GM19463 (cell line): ENCODE data around the gene ACTRT2.

Experiments used
- ATAC-seq: cut with Tn5 transposase; IDR thresholded peaks from one replicate; pipeline ENCODE4 v1.9.1; 2021; ENCODE audit warnings: mild to moderate bottlenecking, moderate library complexity; ENCODE audit not compliant: unreplicated experiment

Gene ACTRT2

DNA sequence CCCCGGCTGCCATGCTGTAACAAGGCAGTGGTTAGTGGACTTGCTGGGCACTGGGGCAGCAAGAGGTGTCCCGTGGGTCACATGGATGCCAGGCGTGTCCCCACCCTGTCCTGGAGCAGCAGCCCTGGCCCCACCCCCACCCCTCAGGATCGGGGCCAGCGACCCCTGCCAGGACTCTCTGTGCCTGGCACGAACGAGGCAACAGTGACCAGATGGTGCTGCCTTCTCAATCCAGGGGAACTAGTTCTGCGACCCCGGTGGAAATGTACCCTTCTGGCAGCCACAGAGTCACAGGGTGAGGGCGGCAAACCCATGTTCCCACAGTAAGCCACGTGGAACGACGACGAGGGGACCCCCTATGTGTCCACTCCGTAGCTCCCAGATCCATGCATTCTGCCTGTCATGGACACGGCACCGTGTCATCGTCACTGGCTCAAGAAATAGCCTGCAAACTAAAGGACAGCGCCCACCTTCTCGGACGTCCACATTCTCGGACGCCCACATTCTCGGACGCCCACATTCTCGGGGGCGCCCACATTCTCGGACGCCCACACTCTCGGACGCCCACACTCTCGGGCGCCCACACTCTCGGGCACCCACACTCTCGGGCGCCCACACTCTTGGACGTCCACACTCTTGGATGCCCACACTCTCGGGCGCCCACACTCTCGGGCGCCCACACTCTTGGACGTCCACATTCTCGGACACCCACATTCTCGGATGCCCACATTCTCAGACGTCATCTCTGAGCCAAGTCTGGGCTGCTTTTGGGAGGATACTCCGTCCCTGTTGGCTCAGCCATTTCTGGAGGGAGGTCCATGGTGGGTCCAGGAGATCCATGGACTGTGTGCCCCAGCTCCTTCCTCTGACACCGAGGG, 19.6 kb upstream of the ACTRT2 start:
- ATAC-seq, result no peak

DNA sequence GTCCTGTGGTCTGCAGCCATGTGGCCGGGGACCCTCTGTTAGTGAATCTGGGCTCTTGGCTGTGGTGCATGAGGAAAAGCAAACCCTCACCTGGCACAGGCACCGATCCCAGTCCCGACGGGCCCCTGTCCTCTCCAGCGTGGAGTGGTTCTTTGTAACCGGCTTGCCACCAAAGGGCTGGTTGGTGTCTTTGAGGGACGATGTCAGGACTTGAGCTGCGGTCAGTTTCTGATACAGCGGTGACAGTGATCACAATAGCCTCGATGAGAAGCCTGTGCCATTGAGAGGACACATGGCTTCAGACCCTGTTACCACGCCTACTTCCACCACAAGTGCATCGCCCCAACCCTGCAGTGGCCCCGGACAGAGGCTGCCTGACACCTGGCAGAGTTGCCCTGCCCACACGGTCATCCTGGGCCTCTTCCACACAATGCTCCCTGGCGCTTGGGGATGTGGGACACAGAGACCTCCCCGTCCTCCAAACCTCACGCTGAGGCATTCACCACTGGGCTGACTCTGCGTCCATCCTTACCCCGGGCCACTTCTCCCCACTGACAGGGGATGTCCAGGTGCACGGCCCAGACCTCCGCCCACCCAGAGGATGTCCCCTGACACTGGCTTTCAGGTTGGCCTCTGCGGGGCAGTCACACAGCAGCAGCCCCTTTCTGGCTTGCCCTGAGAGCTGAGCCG, 18.8 kb upstream of the ACTRT2 start:
- no peak for ATAC-seq

DNA sequence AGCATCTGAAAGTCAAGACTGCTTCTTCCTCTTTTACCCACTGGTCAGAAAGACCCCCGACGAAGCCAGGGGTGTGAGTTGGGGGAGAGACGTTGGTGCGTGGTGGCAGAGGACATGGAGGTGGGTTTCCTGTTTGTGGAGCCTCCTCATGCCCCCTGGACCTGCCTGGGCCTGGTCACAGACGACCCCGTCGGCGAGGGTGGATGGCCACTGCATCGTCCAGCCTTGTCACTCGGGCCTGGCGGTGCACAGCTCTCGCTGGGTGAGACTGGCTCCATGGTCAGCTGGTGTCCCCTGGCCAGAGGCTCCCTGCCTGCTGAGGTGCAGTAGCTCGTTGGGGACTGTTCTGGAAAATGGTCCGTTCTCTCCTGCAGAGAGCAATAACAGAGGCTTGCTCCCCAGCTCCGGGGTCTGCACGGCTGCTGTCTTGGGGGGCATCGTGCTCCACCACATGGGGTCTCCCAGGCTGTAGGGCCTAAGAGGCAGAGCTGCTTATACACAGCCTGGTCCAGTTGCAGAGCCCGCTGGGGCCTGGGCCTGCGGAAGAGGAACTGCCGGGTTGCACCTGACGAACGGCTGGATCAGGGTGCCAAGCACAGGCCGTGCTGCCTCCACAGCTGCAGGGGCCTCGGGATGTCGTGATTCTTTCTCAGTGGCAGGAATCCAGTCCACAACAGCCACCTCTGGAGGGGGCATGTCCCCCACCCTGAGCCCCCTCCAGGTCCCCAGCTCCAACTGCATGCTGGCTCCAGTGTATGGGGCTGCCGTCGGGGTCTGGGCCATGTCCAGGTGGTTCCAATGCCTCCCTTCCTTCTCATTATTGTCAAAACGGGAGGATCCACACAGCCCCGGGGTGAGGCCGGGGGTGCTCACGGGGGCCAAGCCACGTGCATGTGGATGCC, 18.0 kb upstream of the ACTRT2 start:
- no peak for ATAC-seq

DNA sequence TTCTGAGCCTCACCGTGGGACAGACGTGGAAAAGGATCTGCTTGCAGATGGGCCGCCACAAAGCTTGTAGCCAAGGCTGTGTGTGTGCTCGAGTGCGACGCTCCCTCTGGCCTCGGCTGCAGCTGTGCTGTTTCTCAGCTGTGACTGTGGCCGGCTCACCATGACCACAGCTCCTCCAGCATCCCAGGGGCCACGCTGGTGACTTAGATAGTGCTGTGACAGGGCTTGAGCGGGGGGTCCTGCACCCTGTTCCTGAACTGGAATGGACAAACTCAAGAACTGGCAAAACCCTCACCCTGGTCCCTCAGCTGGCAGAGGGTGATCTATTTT, 17.4 kb upstream of the ACTRT2 start:
- ATAC-seq, result no peak

GRCh38 chr1:3004285-3005205, 16.7 kb upstream of the ACTRT2 start:
- ATAC-seq, result no peak

GRCh38 chr1:3005771-3006170, 15.5 kb upstream of the ACTRT2 start:
- ATAC-seq, result no peak

GRCh38 chr1:3007298-3008147, 13.7 kb upstream of the ACTRT2 start:
- no peak for ATAC-seq

DNA sequence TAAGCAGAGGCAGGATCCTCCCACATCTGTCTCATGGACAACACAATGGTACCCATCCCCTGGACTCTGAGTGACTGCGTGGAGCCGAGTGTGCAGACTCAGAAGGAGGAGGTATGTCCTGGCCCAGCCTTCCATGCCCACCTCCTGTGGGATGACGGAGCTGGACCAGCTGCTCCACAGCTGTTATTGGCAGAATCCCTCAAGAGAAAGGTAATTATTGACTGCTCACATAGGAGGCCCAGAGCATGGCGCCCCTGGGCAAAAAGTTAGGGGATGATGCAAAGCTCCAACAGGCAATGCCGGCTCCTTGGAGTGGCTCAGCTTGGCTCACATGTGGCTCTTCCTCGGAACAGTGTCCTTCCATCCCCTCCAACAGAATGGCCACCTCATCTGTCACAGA, 12.2 kb upstream of the ACTRT2 start:
- no peak for ATAC-seq

GRCh38 chr1:3009556-3009955, 11.7 kb upstream of the ACTRT2 start:
- ATAC-seq, result no peak

GRCh38 chr1:3011127-3011526, 10.1 kb upstream of the ACTRT2 start:
- ATAC-seq, result no peak

GRCh38 chr1:3011631-3012455, 9.4 kb upstream of the ACTRT2 start:
- ATAC-seq, result no peak

DNA sequence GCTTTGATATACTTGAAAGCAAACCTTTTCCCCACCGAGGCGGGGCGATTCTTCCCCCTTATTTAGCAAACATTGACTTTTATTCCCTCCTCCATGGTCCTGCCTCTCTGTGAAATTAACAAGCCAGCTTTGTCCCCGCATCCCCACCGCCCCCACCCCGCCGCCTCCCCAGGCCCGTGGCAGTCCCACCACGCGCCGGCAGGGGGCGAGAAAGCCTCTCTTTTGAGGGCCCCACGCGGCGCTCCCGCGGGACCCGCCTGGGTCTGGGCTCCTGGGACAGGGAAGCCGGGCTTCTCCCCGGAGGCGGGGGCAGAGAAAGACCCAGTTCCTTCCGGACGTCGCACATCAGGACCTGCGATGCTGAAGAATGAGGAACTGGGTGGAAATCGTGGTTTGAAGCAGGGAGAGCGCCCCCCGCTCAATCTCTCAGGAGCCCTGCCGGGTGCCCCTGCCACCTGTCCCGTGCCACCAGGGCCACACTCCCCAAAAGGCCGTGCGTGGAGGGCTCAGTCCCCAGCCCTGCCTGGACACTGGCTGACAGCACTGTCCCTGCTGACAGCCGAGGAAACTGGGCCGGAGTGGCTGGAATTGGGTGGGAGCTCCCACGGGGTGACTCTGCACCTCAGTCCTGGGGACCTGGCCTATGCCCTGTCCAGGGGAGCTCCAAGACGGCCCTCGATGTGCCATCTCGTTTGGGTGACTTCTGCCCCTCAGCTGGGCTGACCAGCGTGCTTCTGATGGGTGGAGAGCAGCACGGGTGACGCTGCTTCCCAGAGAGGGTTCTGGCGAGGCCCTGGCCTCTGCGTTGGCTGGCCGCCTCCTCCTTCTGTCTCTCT, 8.6 kb upstream of the ACTRT2 start:
- ATAC-seq, result no peak

- no peak for ATAC-seq
Measured at GRCh38 chr1:3013371-3014049, 7.8 kb upstream of the ACTRT2 start.

GRCh38 chr1:3014050-3014440, 7.2 kb upstream of the ACTRT2 start:
- no peak for ATAC-seq

DNA sequence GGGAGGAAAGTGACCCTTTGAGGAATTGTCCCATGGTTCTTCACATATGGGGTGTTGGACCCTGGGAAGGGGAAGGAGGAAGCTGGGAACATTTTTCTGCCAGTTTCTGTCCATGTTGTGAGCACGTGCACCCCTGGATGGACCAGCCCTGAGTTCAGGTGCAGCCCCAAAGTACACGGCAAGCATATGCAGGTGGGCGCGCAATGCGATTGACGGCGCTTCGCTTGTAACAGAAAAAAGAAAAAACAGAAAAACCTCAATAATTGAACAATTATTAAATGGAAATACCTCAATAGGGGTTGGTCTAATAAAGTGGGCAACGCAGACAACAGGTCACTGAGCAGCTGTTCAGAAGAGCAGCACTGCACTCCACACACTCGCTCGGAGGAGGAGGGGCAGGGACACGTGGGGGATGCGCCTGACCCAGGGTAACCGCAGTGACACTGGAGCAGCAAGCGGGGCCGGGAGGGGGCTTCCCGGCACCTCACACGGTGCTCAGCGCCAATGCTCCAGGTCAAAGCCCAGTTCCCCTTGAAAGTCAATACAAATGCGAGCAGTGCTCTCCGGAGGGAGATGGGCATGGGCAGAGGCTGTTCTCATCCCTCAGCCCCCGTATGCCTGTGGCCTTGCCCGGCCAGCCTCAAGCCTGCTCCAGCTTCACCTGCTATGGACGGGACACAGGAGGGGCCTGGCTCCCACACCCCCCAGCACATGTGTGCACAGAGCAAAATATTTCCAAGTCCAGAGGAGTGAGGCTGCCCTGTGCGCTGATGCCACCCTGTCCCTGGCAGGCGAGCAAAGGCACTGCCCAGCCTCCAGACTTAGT, 6.6 kb upstream of the ACTRT2 start:
- ATAC-seq, result no peak

GRCh38 chr1:3015269-3015635, 6.0 kb upstream of the ACTRT2 start:
- no peak for ATAC-seq
